Measurements from ENCODE around the gene IL6ST.

Gene IL6ST

GRCh38 chr5:55896663-55897062, 98.1 kb downstream of the IL6ST start:
- no peak for DNase-seq (ENCODE audit: low spot score)

- DNase-seq (ENCODE audit: low spot score), result no peak
Measured at GRCh38 chr5:55896238-55896637, 98.5 kb downstream of the IL6ST start.

- DNase-seq (ENCODE audit: low spot score), result no peak
Measured at GRCh38 chr5:55895346-55895745, 99.4 kb downstream of the IL6ST start.

- no peak for DNase-seq (ENCODE audit: low spot score)
Measured at GRCh38 chr5:55894135-55894534, 100.6 kb downstream of the IL6ST start.

GRCh38 chr5:55892479-55892878, 102.3 kb downstream of the IL6ST start:
- DNase-seq (ENCODE audit: low spot score), result no peak

GRCh38 chr5:55888205-55888604, 106.6 kb downstream of the IL6ST start:
- no peak for DNase-seq (ENCODE audit: low spot score)

- DNase-seq (ENCODE audit: low spot score), result no peak
Measured at GRCh38 chr5:55885359-55885758, 109.4 kb downstream of the IL6ST start.
